Liver (tissue), 9 donors: Measurements from ENCODE around the gene ARMCX4. TPM values are rescaled to one million over a fixed set of nuclear protein-coding genes. Genes with fewer than 3 reads are reported as not detected.

Experiments
- DNase-seq: peaks from one replicate; pipeline ENCODE4 v3.0.0-alpha.2; 2017; ENCODE audit warnings: low spot score
- H3K27ac ChIP-seq, 2 donors: one replicate each; pipeline ENCODE4 v1.7.0; 2013; ENCODE audit warnings: inconsistent platforms in 2 of 2, low read length in 2 of 2, control low read depth in 1 of 2, low read depth in 1 of 2, mild to moderate bottlenecking in 1 of 2
- H3K27me3 ChIP-seq, 4 donors: one replicate each; pipeline versions ENCODE4 v1.6.1 to v1.7.0; 2013; ENCODE audit warnings: low read length in 3 of 4, inconsistent platforms in 1 of 4, mild to moderate bottlenecking in 1 of 4, moderate library complexity in 1 of 4; ENCODE audit not compliant: control insufficient read depth in 4 of 4, insufficient read depth in 4 of 4
- H3K36me3 ChIP-seq, 4 donors: one replicate each; pipeline versions ENCODE4 v1.6.1 to v1.7.0; 2013; ENCODE audit warnings: low read length in 3 of 4, mild to moderate bottlenecking in 3 of 4, low read depth in 1 of 4, moderate library complexity in 1 of 4; ENCODE audit not compliant: control insufficient read depth in 4 of 4, insufficient read depth in 3 of 4
- H3K4me1 ChIP-seq, 4 donors: one replicate each; pipeline versions ENCODE4 v1.6.1 to v1.7.0; 2013; ENCODE audit warnings: low read length in 3 of 4, mild to moderate bottlenecking in 3 of 4, moderate library complexity in 1 of 4; ENCODE audit not compliant: control insufficient read depth in 4 of 4, insufficient read depth in 4 of 4
- H3K4me3 ChIP-seq, 3 donors: one replicate each; pipeline versions ENCODE4 v1.6.1 to v1.7.0; 2013; ENCODE audit warnings: low read length in 3 of 3, control low read depth in 1 of 3, low read depth in 1 of 3, mild to moderate bottlenecking in 1 of 3
- H3K9ac ChIP-seq, 2 donors: one replicate each; pipeline ENCODE4 v1.7.0; 2013; ENCODE audit warnings: low read length in 2 of 2, mild to moderate bottlenecking in 2 of 2, moderate library complexity in 2 of 2, control low read depth in 1 of 2, low read depth in 1 of 2
- H3K9me3 ChIP-seq, 4 donors: one replicate each; pipeline versions ENCODE4 v1.6.1 to v1.7.0; 2013; ENCODE audit warnings: low read length in 3 of 4; ENCODE audit not compliant: control insufficient read depth in 4 of 4
- ATF3 ChIP-seq: IDR thresholded peaks from 2 replicates; pipeline ENCODE4 v1.6.1; 2016; ENCODE audit warnings: antibody characterized with exemption
- CTCF ChIP-seq: fragments of 150-350 bp; IDR thresholded peaks from 2 replicates; pipeline ENCODE4 v1.5.1; 2017; ENCODE audit warnings: improper control_type of control experiment, low read depth, low read length; ENCODE audit not compliant: missing input control
- EGR1 ChIP-seq, 2 donors: IDR thresholded peaks; 2 replicates each; pipeline ENCODE4 v1.6.1; 2016 to 2018; ENCODE audit warnings: antibody characterized with exemption in 2 of 2, low read depth in 2 of 2
- FOXA1 ChIP-seq: IDR thresholded peaks from 2 replicates; pipeline ENCODE4 v1.6.1; 2016; ENCODE audit warnings: antibody characterized with exemption
- FOXA2 ChIP-seq: IDR thresholded peaks from 2 replicates; pipeline ENCODE4 v1.6.1; 2016; ENCODE audit warnings: antibody characterized with exemption
- GABPA ChIP-seq, 2 donors: IDR thresholded peaks in 1 of 2; conservative IDR thresholded peaks in 1 of 2; 2 replicates each; pipeline ENCODE4 v1.6.1; 2016; ENCODE audit warnings: antibody characterized with exemption in 2 of 2, mild to moderate bottlenecking in 1 of 2, moderate library complexity in 1 of 2
- HNF4A ChIP-seq, 2 donors: conservative IDR thresholded peaks; 2 replicates each; pipeline ENCODE4 v1.6.1; 2016; ENCODE audit warnings: antibody characterized with exemption in 2 of 2, mild to moderate bottlenecking in 2 of 2
- HNF4G ChIP-seq: IDR thresholded peaks from 2 replicates; pipeline ENCODE4 v1.6.1; 2016; ENCODE audit warnings: antibody characterized with exemption
- JUND ChIP-seq, 2 donors: IDR thresholded peaks; 2 replicates each; pipeline ENCODE4 v1.6.1; 2016; ENCODE audit warnings: antibody characterized with exemption in 2 of 2
- MAX ChIP-seq: IDR thresholded peaks from 2 replicates; pipeline ENCODE4 v1.6.1; 2016; ENCODE audit warnings: antibody characterized with exemption
- NR2F2 ChIP-seq: IDR thresholded peaks from 2 replicates; pipeline ENCODE4 v1.6.1; 2016; ENCODE audit warnings: antibody characterized with exemption
- RAD21 ChIP-seq, 2 donors: IDR thresholded peaks; 2 replicates each; pipeline ENCODE4 v1.6.1; 2016; ENCODE audit warnings: antibody characterized with exemption in 2 of 2, mild to moderate bottlenecking in 2 of 2
- REST ChIP-seq: IDR thresholded peaks from 2 replicates; pipeline ENCODE4 v1.6.1; 2016; ENCODE audit warnings: antibody characterized with exemption, mild to moderate bottlenecking
- RXRA ChIP-seq, 2 donors: IDR thresholded peaks; 2 replicates each; pipeline ENCODE4 v1.6.1; 2017 to 2018; ENCODE audit warnings: antibody characterized with exemption in 2 of 2, mild to moderate bottlenecking in 1 of 2
- SP1 ChIP-seq: IDR thresholded peaks from 2 replicates; pipeline ENCODE4 v1.6.1; 2018; ENCODE audit warnings: antibody characterized with exemption, mild to moderate bottlenecking
- TAF1 ChIP-seq: conservative IDR thresholded peaks from 2 replicates; pipeline ENCODE4 v1.6.1; 2016; ENCODE audit warnings: antibody characterized with exemption, mild to moderate bottlenecking
- YY1 ChIP-seq: IDR thresholded peaks from 2 replicates; pipeline ENCODE4 v1.6.1; 2016; ENCODE audit warnings: antibody characterized with exemption, mild to moderate bottlenecking
- ZBTB33 ChIP-seq: IDR thresholded peaks from 2 replicates; pipeline ENCODE4 v1.6.1; 2016; ENCODE audit warnings: antibody characterized with exemption
- WGBS: extraction: QIAGEN DNeasy Blood & Tissue Kit; methylation state at CpG from one replicate; pipeline ENCODE4 v1.1.7; 2013; 5-methylcytosine and 5-hydroxymethylcytosine counted together
- polyA plus RNA-seq, 2 donors: library from polyadenylated mRNA; stranded (reverse) in 1 of 2; unstranded in 1 of 2; fragments of 200-250 nt in 1 of 2; fragments of >200 nt in 1 of 2; fragmentation: Nextera tagmentation in 1 of 2; extraction: Ambion mirVana in 1 of 2; gene quantifications; one replicate each; pipeline versions ENCODE4 v1.2.1 to v1.2.3, GENCODE V29; 2013 to 2015
- total RNA-seq, 2 donors: library from RNA; depleted of rRNA; stranded (reverse); fragments of >200 nt; gene quantifications; one replicate each; pipeline ENCODE4 v1.2.3, GENCODE V29; 2014
- donor health status: healthy.
- donor health status: healthy.
- donor health status: healthy.
- donor health status: healthy.
- donor health status: healthy.

ARMCX4 gene
- total and polyA plus RNA-seq, 4 donors, result 1.4 to 4.6 (median 2.0) TPM

GRCh38 chrX:101507372-101507771, 22.1 kb downstream of the ARMCX4 start:
- Histone ChIP-seq H3K9me3 (peaks cover 0 to 1% (median 0%) of the 10 kb centered on the region in 4 donors), H3K4me3 (no peak overlapping the region), H3K9ac (no peak overlapping the region), H3K36me3 (peaks cover 0 to 4% (median under 1%) of the 10 kb centered on the region in 4 donors), H3K4me1 (no peaks in the 10 kb centered on the region), H3K27ac (no peak overlapping the region), H3K27me3 (no peaks in the 10 kb centered on the region)
- no peak for DNase-seq
- TF ChIP-seq SP1 (no peak), GABPA (IDR thresholded peaks at IDR 0.05 in 1 of 2, conservative IDR thresholded peaks at IDR 0.05 in 1 of 2) (no peak), HNF4G (no peak), MAX (no peak), HNF4A (conservative IDR thresholded peaks at IDR 0.05) (no peak), YY1 (no peak), RAD21 (IDR thresholded peaks at IDR 0.05) (no peak), RXRA (IDR thresholded peaks at IDR 0.05) (no peak), NR2F2 (no peak), JUND (IDR thresholded peaks at IDR 0.05) (no peak), FOXA2 (no peak), ZBTB33 (no peak), EGR1 (IDR thresholded peaks at IDR 0.05; ENCODE audit: low read depth in 2 of 2) (no peak), TAF1 (no peak)

- Histone ChIP-seq H3K9me3 (peaks cover 0 to 1% (median 0%) of the 10 kb centered on the region in 4 donors), H3K9ac (no peak overlapping the region), H3K36me3 (peaks cover 0 to 4% (median under 1%) of the 10 kb centered on the region in 4 donors), H3K4me1 (no peaks in the 10 kb centered on the region), H3K27me3 (no peaks in the 10 kb centered on the region), H3K4me3 (no peak overlapping the region), H3K27ac (no peak overlapping the region)
- TF ChIP-seq RAD21 (IDR thresholded peaks at IDR 0.05), result no peak
- TF ChIP-seq ATF3, result no peak
- no peak for TF ChIP-seq SP1
- DNase-seq, result no peak
- 93% methylated on average over 4 of the region's 4 CpGs for WGBS
Measured at GRCh38 chrX:101507986-101508385, 22.7 kb downstream of the ARMCX4 start.

GRCh38 chrX:101530944-101531343, 45.7 kb downstream of the ARMCX4 start:
- Histone ChIP-seq H3K9me3 (no peaks in the 10 kb centered on the region), H3K27ac (no peak overlapping the region), H3K27me3 (no peaks in the 10 kb centered on the region), H3K4me1 (no peaks in the 10 kb centered on the region), H3K36me3 (no peaks in the 10 kb centered on the region), H3K4me3 (no peak overlapping the region), H3K9ac (no peak overlapping the region)
- DNase-seq, result no peak
- WGBS, result 80% methylated on average over 2 of the region's 2 CpGs
- TF ChIP-seq RAD21 (IDR thresholded peaks at IDR 0.05) (no peak), RXRA (IDR thresholded peaks at IDR 0.05) (no peak), SP1 (no peak), FOXA2 (no peak), TAF1 (no peak), REST (no peak), YY1 (no peak), CTCF (no peak), GABPA (IDR thresholded peaks at IDR 0.05 in 1 of 2, conservative IDR thresholded peaks at IDR 0.05 in 1 of 2) (no peak), ZBTB33 (no peak), FOXA1 (no peak), ATF3 (no peak)
